Neuronal stem cell (in vitro differentiated cells): ENCODE data around the gene SLC15A4.
"Not testable (repeated sequence)": the region's sequence is repeated elsewhere in the genome, so short reads cannot be mapped to it uniquely, and the experiment has no call there.

Experiments
- DNase-seq: peaks from one replicate; pipeline ENCODE4 v3.0.0-alpha.2; 2013; ENCODE audit warnings: low spot score
- H2AFZ ChIP-seq: one replicate; pipeline ENCODE4 v1.6.1; 2013; ENCODE audit warnings: mild to moderate bottlenecking, low read length, inconsistent platforms
- H2AK5ac ChIP-seq: 2 replicates; pipeline ENCODE4 v1.6.1; 2013; ENCODE audit warnings: low read depth, mild to moderate bottlenecking, inconsistent platforms, low read length, moderate library complexity, mixed read lengths
- H2BK120ac ChIP-seq: 2 replicates; pipeline ENCODE4 v1.6.1; 2013; ENCODE audit warnings: low read depth, mild to moderate bottlenecking, inconsistent platforms, low read length, moderate library complexity, mixed read lengths
- H2BK12ac ChIP-seq: one replicate; pipeline ENCODE4 v1.6.1; 2013; ENCODE audit warnings: low read length, inconsistent platforms
- H2BK15ac ChIP-seq: 2 replicates; pipeline ENCODE4 v1.6.1; 2013; ENCODE audit warnings: mild to moderate bottlenecking, low read length, inconsistent platforms, mixed read lengths
- H2BK5ac ChIP-seq: one replicate; pipeline ENCODE4 v1.6.1; 2013; ENCODE audit warnings: inconsistent platforms, mild to moderate bottlenecking, low read length, moderate library complexity
- H3K14ac ChIP-seq: one replicate; pipeline ENCODE4 v1.6.1; 2013; ENCODE audit warnings: low read length, inconsistent platforms
- H3K18ac ChIP-seq: 2 replicates; pipeline ENCODE4 v1.6.1; 2013; ENCODE audit warnings: low read length, inconsistent platforms
- H3K23ac ChIP-seq: 2 replicates; pipeline ENCODE4 v1.6.1; 2013; ENCODE audit warnings: low read depth, mild to moderate bottlenecking, mixed read lengths, low read length, inconsistent platforms; ENCODE audit not compliant: poor library complexity
- H3K27ac ChIP-seq: replicated peaks from 3 replicates; pipeline ENCODE4 v1.5.1; 2013; ENCODE audit warnings: low read length, inconsistent platforms
- H3K27me3 ChIP-seq, 3 experiments: 2 replicates each; pipeline ENCODE4 v1.6.1; 2013; ENCODE audit warnings: low read length in 3 of 3, mild to moderate bottlenecking in 2 of 3, inconsistent platforms in 1 of 3, low read depth in 1 of 3, mixed read lengths in 1 of 3, moderate library complexity in 1 of 3; ENCODE audit not compliant: control insufficient read depth in 3 of 3, insufficient read depth in 3 of 3
- H3K36me3 ChIP-seq, 2 donors: replicated peaks in 1 of 2; 2 replicates each; pipeline ENCODE4 v1.6.1; 2013; ENCODE audit warnings: low read length in 2 of 2; ENCODE audit not compliant: control insufficient read depth in 2 of 2, insufficient read depth in 2 of 2
- H3K4ac ChIP-seq: 2 replicates; pipeline ENCODE4 v1.6.1; 2013; ENCODE audit warnings: inconsistent platforms, mild to moderate bottlenecking, low read length, moderate library complexity
- H3K4me1 ChIP-seq, 2 donors: 1 replicate in 1 of 2; 2 replicates in 1 of 2; pipeline ENCODE4 v1.6.1; 2013; ENCODE audit warnings: low read length in 2 of 2, low read depth in 1 of 2; ENCODE audit not compliant: control insufficient read depth in 2 of 2, insufficient read depth in 1 of 2
- H3K4me2 ChIP-seq: one replicate; pipeline ENCODE4 v1.6.1; 2013; ENCODE audit warnings: mild to moderate bottlenecking, low read length, inconsistent platforms; ENCODE audit not compliant: insufficient read depth, poor library complexity, severe bottlenecking
- H3K4me3 ChIP-seq, 2 donors: 2 replicates each; pipeline ENCODE4 v1.5.1; 2013; ENCODE audit warnings: low read length in 2 of 2, mild to moderate bottlenecking in 2 of 2, inconsistent platforms in 1 of 2, moderate library complexity in 1 of 2
- H3K79me1 ChIP-seq: one replicate; pipeline ENCODE4 v1.6.1; 2013; ENCODE audit warnings: low read depth, mild to moderate bottlenecking, inconsistent platforms, low read length, moderate library complexity
- H3K9ac ChIP-seq: one replicate; pipeline ENCODE4 v1.6.1; 2013; ENCODE audit warnings: mild to moderate bottlenecking, low read depth, low read length, inconsistent platforms; ENCODE audit not compliant: poor library complexity
- H3K9me3 ChIP-seq, 2 donors: replicated peaks in 1 of 2; 2 replicates each; pipeline versions ENCODE3 to v1.6.1; 2013; ENCODE audit warnings: low read length in 2 of 2, mild to moderate bottlenecking in 2 of 2, inconsistent platforms in 1 of 2, low read depth in 1 of 2, mixed read lengths in 1 of 2, moderate library complexity in 1 of 2; ENCODE audit not compliant: control insufficient read depth in 2 of 2, insufficient read depth in 1 of 2
- H4K8ac ChIP-seq: one replicate; pipeline ENCODE4 v1.6.1; 2013; ENCODE audit warnings: low read depth, mild to moderate bottlenecking, inconsistent platforms, low read length, moderate library complexity
- H4K91ac ChIP-seq: one replicate; pipeline ENCODE4 v1.6.1; 2013; ENCODE audit warnings: low read length, low read depth, mild to moderate bottlenecking, inconsistent platforms; ENCODE audit not compliant: poor library complexity
- WGBS, 2 donors: extraction: QIAGEN DNeasy Blood & Tissue Kit; methylation state at CpG; one replicate each; pipeline ENCODE4 v1.1.7; 2013; ENCODE audit warnings: missing lambda C conversion rate in 2 of 2, mixed read lengths in 1 of 2; ENCODE audit not compliant: insufficient read length in 2 of 2, insufficient replicate concordance in 1 of 2; ENCODE audit errors: extremely low coverage in 2 of 2; 5-methylcytosine and 5-hydroxymethylcytosine counted together

Gene SLC15A4

DNA sequence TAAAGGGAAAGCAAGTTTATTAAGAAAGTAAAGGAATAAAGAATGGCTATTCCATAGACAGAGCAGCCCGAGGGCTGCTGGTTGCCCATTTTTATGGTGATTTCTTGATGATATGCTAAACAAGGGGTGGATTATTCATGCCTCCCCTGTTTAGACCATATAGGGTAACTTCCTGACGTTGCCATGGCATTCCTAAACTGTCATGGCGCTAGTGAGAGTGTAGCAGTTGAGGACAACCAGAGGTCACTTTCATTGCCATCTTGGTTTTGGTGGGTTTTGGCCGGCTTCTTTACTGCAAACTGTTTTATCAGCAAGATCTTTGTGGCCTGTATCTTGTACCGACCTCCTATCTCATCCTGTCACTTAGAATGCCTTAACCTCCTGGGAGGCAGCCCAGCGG lies 26.0 kb upstream of the SLC15A4 start:
- H3K27me3 ChIP-seq = peaks cover 0 to 15% (median 7%) of the 10 kb centered on the region in 3 experiments
- H2AFZ ChIP-seq, H4K8ac ChIP-seq, H3K36me3 ChIP-seq, DNase-seq, H3K4me2 ChIP-seq, H2BK5ac ChIP-seq, H3K4me1 ChIP-seq, H3K9me3 ChIP-seq, H2AK5ac ChIP-seq, H3K9ac ChIP-seq, H4K91ac ChIP-seq, H2BK15ac ChIP-seq, H2BK120ac ChIP-seq, H3K27ac ChIP-seq, H3K79me1 ChIP-seq, H3K14ac ChIP-seq, H3K4ac ChIP-seq, H3K18ac ChIP-seq, H2BK12ac ChIP-seq, H3K4me3 ChIP-seq, H3K23ac ChIP-seq: not testable (repeated sequence)
- WGBS, 2 donors = no CpG with 5 or more reads among the region's 6 CpGs

DNA sequence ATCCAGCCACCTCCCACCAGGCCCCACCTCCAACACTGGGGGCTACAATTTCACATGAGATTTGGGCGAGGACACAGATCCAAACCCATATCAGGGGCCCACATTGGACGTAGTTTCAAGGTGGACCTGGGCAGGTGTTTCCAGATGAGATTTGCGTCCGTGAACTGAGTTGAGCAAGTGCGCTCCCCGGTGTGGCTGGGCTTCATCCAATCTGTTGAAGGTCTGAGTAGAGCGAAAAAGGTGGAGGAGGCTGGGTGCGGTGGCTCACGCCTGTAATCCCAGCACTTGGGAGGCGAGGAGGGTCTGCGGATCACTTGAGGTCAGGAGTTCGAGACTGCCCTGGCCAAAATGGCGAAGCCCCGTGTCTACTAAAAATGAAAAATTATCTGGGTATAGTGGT lies 24.6 kb upstream of the SLC15A4 start:
- H3K27me3 ChIP-seq = peaks cover 0 to 12% (median 7%) of the 10 kb centered on the region in 3 experiments
- no peaks in the 10 kb centered on the region for H3K79me1 ChIP-seq
- no peak overlapping the region for H4K8ac ChIP-seq
- H3K4me3 ChIP-seq = no peak overlapping the region
- no peak overlapping the region for H2BK120ac ChIP-seq
- no peaks in the 10 kb centered on the region for H3K4me1 ChIP-seq
- H2AFZ ChIP-seq = no peak overlapping the region
- no CpG with 5 or more reads among the region's 14 CpGs for WGBS, 2 donors
- no peaks in the 10 kb centered on the region for H3K9me3 ChIP-seq
- H4K91ac ChIP-seq = no peak overlapping the region
- no peak overlapping the region for H2BK5ac ChIP-seq
- no peak overlapping the region for H3K14ac ChIP-seq
- no peak overlapping the region for H3K18ac ChIP-seq
- no peak overlapping the region for H3K27ac ChIP-seq
- no peak overlapping the region for H2BK15ac ChIP-seq
- no peak for DNase-seq
- no peak overlapping the region for H2BK12ac ChIP-seq
- no peaks in the 10 kb centered on the region for H3K36me3 ChIP-seq
- H3K4ac ChIP-seq = no peak overlapping the region
- H3K4me2 ChIP-seq = no peak overlapping the region
- H2AK5ac ChIP-seq = no peak overlapping the region
- H3K9ac ChIP-seq = no peak overlapping the region
- no peak overlapping the region for H3K23ac ChIP-seq

DNA sequence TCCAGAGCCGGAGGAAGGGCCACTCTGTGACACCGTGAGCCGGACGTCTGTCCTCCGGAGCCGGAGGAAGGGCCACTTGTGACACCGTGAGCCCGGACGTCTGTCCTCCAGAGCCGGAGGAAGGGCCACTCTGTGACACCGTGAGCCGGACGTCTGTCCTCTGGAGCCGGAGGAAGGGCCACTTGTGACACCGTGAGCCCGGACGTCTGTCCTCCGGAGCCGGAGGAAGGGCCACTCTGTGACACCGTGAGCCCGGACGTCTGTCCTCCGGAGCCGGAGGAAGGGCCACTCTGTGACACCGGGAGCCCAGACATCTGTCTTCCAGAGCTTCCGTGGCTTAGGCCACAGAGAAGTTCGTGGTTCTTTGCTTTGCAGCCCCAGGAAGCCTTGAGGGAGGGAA lies 22.9 kb upstream of the SLC15A4 start:
- H3K4me1 ChIP-seq, H3K4ac ChIP-seq, DNase-seq, H3K4me2 ChIP-seq, H2AK5ac ChIP-seq, H2AFZ ChIP-seq, H3K4me3 ChIP-seq, H3K23ac ChIP-seq, H2BK12ac ChIP-seq, H3K27me3 ChIP-seq, H2BK5ac ChIP-seq, H3K27ac ChIP-seq, H2BK120ac ChIP-seq, H3K79me1 ChIP-seq, H3K9ac ChIP-seq, H3K36me3 ChIP-seq, H4K8ac ChIP-seq, H2BK15ac ChIP-seq, H3K14ac ChIP-seq, H3K9me3 ChIP-seq, H4K91ac ChIP-seq, H3K18ac ChIP-seq: not testable (repeated sequence)
- WGBS, 2 donors = no CpG with 5 or more reads among the region's 27 CpGs

DNA sequence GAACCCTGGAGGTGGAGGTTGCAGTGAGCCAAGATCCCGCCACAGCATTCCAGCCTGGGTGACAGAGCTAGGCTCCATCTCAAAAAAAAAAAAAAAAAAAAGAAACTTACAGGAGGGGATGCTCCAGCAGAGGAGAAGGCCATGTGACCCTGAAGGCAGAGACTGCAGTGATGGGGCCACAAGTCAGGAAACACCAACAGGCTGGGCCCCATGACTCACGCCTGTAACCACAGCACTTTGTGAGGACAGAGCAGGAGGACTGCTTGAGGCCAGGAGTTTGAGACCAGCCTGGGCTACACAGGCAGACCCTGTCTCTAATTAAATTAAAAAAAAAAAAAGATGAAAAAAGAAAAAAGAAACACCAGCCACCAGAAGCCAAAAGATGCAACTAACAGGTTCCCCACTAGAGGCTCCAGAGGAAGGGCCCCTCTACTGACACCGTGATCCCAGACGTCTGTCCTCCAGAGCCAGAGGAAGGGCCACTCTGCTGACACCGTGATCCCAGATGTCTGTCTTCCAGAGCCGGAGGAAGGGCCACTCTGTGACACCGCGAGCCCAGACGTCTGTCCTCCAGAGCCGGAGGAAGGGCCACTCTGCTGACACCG lies 20.4 kb upstream of the SLC15A4 start:
- Histone ChIP-seq H2BK12ac (no peak overlapping the region), H3K79me1 (no peaks in the 10 kb centered on the region), H3K27me3 (no peaks in the 10 kb centered on the region), H2AK5ac (no peak overlapping the region), H3K4ac (no peak overlapping the region), H3K23ac (no peak overlapping the region), H3K9ac (no peak overlapping the region), H3K9me3 (peaks cover 0 to 3% of the 10 kb centered on the region in 2 donors), H3K4me3 (no peak overlapping the region), H3K27ac (no peak overlapping the region), H3K18ac (no peak overlapping the region), H4K8ac (no peak overlapping the region), H3K14ac (no peak overlapping the region), H3K4me2 (no peak overlapping the region), H4K91ac (no peak overlapping the region), H2AFZ (no peak overlapping the region), H2BK5ac (no peak overlapping the region), H3K4me1 (no peaks in the 10 kb centered on the region), H2BK120ac (no peak overlapping the region), H3K36me3 (no peaks in the 10 kb centered on the region), H2BK15ac (no peak overlapping the region)
- whole genome bisulfite sequencing, 2 donors = no CpG with 5 or more reads among the region's 11 CpGs
- DNase-seq = no peak
